CD4-positive, alpha-beta T cell treated with Interleukin-4 for 4 hours (primary cell): ENCODE data around the gene PLXDC1.

ENCODE experiments used
- DNase-seq: peaks from one replicate; pipeline ENCODE4 v3.0.0-alpha.2; 2020

The PLXDC1 gene

DNA sequence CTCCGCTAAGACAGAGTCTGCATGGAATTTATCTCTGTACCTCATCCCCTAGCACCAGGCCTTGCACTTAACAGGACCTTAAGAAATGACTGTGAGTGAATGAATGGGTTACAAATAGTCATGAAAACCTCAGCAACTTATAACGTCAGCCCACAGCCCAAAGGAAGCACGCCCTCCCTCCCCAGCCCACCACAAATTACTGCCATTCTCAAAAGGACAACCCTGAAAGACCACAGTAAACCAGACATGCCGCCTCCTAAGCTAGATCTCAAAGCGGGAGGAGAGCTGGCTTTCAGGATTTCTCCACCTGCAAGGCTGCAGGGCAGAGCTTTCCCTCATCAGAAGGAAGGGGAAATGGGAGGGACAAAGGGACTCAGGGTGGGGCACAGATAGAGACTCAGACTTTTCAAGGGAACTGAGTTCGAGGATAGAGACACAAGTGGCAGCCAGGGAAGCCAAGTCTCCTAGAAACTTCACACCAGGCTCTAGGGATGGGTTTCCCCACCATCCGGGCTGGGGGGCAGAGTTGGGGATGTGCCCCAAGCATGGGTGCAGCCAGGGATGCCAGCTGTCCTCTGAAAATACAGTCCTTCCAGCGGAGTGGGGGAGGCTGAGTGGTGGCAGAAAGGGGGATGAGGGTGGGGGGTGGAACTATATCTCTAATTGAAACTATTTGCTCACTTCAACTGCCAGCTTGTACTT is 56.7 kb downstream of the PLXDC1 start:
- DNase-seq: peak; percentile 42

DNA sequence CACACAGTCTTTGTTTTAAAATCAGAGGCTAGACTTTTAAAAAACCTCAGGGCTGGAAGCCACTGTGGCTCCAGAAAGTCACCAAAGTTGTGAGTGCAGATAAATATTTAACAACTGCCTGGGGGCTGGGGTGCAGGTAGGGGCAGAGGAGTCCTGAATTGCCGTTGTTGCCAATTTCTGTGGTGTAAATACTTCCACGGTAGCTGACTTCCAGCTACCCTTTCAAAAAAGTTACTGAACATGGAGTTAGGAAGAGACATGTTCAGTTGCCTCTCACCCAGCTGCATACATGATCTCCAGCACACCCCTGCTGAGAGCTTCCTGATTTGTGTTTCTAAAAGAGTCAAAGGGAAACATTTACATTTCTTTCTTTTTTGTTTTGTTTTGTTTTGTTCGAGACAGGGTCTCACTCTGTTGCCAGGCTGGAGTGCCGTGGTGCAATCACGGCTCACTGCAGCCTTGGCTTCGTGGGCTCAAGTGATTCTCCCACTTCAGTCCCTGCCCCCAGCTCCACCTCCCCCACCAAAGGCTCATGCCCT is 58.7 kb downstream of the PLXDC1 start:
- no peak for DNase-seq

DNA sequence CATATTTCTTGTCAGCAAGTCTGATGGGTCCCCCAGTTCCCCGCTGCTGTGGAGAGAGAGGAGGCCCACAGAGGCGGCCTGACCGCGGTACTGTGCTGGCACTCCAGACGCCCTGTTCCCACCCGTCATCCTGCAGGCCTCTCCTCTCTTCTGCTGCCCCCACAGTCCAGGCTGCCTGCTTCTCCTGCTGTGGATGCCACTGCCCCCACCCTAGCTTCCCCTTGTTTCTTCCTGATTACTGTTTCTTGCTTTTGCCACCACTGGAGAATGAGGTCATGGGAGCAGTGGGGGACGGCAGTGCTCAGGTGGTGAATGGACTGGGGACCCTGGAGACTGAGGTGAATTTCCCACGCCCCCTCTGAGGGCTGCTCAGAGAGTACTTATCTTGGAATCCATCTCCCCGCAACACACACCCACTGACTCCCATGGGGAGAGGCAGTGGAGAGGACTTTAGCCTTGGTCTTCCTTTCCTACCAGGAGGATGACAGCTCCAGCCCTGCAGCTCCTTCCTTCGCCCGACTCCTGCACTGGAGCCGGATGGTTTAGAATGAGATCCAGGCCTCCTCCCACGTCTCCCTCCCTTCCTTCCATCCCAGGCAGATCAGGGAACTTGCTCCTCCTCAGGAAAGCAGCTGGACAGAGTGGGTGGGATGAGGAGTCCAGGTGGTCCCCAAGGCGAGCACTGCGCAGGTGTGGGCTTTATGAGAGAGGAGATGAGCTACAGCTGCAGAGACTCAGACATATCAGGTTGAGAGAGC is 60.4 kb downstream of the PLXDC1 start:
- DNase-seq: no peak

DNA sequence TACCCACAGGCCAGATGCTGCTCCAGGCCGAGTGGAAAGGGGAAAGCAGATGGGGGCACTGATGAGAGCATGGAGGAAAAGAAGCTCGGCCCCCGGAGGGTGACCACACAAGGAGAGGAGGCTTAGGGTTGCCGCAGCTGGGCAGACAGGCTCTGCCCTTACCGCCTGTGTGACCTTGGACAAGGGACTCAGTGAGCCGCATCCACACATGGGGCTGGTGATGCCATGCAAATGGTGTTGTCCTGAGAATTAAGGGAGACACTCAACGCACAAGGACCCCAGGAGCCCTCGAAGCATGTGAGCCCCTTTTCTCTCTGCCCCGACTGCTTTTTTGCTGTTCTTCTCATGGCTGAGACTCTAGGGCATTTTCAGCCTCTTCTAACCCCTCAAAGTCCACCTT is 61.0 kb downstream of the PLXDC1 start:
- no peak for DNase-seq

DNA sequence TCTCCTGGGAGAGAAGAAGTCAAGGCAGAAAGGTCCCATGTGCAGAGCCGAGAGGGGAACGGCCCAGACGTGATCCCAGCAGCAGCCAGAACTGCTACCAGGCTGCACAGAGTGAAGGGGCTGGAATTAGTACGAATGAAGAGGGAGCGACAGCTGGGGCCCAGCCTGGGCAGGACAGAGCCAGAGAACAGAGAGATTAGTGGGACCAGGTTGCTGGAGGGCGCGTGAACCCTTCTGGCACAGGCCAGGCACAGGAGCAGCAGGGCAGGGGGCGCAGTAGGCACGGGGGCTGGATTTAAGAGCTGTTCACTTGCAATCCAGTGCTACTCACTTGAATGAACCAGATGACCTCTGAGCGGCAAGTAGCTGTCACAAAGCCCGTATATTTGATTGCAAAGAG is 66.9 kb downstream of the PLXDC1 start:
- DNase-seq: no peak

DNA sequence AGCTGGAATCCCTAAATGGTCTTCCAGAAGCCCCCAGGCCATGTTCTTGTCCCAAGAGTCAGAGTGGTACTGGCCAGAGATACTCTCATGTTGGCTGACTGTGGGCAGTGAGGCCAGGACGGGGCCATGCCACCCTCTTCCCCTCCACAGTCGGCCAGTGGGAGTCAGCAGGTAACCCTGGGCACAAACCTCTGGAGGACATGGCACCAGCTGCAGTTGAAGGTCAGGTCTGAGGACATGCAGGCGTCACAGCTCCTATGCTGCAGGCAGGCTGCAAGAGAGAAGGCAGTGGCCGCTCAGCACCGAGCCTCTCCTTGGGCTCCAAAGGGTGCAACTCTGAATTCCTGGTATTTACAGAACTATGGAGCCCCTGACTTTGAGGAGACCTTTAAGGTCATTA is 68.2 kb downstream of the PLXDC1 start:
- no peak for DNase-seq

DNA sequence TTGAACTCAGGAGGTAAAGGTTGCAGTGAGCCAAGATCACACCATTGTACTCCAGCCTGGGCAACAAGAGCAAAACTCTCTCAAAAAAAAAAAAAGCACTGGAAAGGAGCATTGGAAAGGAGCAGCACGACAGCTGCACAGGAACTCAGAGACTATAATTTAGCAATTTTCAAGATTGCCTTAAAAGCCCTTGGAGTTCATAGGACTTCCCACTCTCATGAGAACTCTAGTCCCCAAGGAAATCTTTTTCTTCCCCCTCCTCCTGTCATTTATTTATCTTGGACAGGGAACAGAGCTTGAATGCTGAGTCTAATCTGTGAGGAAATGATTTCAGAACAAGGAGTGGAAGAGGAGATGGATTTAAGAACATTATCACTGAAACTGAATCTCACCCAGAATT is 69.0 kb downstream of the PLXDC1 start:
- no peak for DNase-seq

DNA sequence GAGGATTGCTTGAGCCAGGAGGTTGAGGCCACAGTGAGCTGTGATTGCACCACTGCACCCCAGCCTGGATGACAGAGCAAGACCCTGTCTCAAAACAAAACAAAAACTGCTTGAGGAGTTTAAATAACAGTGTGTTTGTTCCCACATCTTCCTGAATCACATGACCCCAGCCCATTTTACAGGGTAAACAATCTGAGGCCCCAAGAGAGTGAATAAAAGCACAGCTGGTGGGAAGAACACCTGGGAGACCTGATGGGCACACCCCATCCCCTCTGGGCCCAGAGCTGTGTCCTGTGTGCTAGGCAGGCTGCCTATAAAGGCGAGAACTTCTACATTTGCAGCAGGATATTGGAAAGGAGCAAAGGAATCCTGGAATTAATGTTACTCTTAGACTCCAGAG is 69.6 kb downstream of the PLXDC1 start:
- DNase-seq: no peak

DNA sequence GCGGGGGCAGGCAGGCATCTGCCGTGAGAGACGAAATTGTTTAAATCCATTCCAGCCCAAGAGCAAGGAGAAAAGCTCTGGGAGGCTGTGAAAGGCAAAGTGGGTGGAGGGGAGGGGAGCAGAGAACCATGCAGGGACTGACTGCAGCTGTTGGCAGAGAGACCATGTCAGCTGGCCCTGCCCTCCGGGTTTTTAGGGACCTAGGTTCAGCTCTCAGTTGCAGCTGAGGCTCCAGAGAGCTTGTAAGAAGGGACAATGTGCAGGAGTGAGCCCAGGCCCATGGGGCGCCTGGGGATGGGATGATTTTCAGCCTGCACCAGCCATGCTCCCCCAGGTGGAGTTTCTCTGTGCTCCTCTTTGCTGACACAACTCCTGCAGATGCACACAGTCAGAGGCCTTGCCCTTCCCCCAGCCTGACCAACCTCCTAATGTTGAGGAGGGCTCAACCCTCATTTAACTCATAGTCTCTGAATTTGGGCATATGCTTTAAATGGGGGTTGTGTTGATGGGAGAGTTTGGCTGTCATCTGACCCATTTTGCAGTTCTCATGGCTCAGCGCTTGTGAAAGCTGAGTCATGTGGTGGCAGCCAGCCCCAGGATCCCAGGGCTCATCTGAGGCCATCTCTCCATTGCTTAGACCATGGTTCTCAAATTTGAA is 70.9 kb downstream of the PLXDC1 start:
- DNase-seq: no peak

DNA sequence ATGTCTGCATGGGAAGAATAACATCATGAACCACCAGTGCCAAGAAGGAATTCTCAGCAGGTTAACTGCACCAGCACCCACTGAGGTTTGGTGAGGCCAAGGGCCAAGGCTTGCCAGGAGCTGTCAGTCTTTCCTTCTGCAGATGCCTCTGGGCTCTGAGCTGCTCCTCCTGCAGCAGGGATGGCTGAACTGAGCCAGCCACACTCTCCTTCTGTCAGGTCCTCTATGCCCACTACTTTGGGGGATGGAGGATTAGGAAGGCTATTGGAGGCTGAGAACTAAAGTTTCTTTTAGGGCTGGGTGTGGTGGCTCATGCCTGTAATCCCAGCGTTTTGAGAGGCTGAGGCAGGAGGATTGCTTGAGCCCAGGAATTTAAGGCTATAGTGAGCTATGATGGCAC is 71.6 kb downstream of the PLXDC1 start:
- DNase-seq: no peak

DNA sequence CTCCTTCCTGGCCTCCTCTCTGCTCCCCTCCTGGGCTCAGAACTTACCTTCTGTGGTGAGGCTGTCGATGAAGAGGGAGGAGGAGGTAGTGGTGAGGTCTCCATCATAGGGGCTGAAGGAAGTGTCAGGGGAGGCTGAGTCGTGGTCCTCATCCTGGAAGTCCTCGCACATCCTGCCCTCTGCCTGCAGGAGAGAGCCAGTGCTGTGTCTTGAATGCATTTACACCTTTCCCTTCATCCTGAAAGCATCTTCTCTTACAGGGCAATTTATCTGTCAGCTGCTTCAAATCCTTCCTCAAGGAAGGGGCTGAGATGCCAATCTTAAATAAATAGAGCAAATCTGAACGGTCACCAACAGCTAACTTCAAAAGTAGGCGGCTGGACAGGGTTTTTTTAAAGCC is 73.6 kb downstream of the PLXDC1 start:
- DNase-seq: no peak

DNA sequence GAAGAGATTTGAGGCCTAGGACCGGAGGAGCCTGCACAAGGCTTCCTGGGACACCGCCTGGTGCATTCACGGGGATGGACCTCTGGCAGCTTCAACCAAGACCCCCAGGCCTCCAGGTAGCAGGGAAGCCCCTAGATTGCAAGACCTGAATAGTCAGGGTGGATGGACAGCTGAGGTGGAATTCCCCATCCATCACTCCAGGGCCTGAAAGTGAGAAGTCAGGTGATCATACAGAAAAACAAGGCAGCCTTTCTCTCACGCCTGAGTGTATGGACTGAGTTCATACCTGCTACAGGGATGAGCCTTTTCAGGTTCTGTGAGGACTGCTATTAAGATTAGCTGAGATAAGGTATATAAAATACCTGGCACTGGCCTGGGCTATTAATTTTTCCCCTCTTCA is 74.2 kb downstream of the PLXDC1 start:
- DNase-seq: no peak

DNA sequence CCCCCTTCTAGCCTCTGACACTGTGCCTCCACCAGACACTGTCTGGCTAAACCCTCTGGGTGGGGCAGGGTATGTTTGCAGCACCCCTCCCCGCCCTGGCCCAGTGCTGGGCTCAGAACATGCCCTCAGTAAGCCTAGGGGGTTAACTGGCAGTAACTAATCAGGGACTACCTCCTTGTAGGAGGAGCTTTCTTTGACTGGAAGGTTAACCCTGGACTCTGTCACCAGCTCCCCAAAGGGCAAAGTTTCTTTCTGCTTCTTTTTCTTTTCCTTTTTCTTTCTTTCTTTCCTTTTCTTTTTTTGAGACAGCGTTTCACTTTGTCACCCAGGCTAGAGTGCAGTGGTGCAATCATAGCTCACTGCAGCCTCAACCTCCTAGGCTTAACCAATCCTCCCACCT is 76.8 kb downstream of the PLXDC1 start:
- DNase-seq: no peak

DNA sequence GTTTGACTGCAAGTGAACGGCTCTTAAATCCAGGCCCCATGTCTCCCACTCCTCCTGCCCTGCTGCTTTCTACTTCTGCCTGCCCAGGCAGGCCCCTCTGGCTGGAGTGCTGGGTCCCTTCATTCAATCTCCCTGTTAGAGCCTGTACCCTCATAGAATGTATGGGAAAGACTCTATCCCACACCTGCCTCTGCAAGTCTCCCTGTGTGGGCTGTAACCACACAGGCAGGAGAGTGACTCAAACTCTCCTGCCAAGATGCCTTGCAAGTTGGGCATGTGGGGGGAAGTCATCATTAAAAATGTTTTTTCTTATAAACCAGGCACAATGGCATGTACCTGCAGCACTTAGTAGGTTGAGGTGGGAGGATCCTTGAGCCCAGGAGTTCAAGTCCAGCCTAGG is 77.5 kb downstream of the PLXDC1 start:
- DNase-seq: no peak

DNA sequence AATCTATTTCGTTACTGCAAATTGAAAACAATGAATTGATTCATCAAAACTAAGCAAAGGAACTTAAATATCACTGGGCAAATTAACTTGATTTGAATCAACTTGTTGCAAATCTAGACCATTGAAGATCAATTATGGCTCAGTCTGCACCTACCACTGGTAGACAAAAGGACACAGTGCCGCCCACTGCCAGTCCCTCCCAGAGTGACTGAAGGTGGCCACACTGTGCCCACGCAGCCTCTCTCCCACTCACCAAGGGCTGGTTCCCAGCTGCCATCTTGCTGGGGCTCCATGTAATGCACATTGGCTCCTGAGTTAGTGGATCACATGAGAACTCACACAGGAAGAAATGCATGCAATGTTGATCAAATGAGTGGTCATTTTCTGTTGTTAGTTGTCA is 78.1 kb downstream of the PLXDC1 start:
- DNase-seq: no peak

DNA sequence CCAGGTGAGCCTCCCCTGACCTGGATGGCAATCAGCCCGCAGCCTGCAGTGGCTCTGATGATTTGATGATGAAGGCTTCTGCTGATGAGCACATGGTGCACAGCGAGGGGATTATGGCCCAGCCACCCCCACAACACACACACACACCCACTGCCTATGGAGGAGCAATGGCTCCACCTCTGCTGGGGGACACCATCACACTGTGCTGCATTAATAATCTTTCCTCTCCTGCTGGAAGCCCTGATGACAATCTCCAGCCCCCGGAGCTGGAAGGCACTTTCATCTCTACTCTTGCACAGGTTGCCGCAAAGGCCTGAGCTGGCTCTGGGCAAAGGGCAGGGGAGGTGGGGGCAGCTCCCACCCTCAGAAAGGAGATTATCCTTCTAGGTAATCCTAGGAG is 79.9 kb downstream of the PLXDC1 start:
- DNase-seq: no peak

DNA sequence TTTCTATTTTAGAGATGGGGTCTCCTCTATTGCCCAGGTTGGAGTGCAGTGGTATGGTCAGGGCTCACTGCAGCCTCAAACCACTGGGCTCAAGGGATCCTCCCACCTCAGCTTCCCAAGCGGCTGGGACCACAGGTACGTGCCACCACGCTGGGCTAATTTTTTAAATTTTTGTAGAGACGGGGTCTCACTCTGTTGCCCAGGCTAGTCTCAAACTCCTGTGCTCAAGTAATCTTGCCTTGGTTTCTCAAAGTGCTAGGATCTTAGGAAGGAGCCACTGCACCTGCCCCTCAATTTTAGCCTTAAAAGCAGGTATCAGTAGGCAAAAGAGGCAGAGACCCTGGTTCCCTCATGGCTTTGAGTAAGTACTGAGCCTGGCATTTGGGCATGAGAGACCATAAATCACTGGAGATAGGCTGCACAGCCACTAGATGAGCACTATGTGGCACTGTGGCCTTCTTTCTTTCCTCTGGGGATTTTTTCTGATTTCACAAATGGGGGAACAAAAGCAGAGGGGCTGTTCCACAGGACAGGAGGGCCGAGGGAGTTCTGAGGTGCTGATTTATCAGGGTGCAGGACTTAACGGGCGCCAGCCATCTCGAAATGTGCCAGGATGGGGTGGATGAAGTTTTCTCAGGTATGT is 82.2 kb downstream of the PLXDC1 start:
- peak; percentile 57 for DNase-seq

DNA sequence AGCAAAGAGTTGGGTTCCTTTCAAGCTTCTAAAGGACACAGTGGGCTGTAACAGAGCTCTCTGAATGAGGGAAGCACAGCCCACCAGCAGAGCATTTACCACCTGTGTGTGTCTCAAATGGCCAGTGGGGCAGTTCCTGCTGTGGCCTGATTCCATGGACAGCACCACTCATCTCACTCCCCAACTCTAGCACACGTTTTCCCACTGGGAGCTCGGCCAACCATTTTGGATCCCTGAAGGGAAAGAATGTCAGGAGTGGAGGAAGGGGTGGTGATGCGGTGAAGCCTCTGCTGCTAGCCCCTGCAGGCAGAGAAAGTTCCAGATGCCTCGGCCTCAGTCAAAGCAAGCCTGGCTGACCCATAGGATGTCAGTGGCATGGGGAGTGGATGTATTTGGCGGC is 86.6 kb downstream of the PLXDC1 start:
- DNase-seq: no peak

DNA sequence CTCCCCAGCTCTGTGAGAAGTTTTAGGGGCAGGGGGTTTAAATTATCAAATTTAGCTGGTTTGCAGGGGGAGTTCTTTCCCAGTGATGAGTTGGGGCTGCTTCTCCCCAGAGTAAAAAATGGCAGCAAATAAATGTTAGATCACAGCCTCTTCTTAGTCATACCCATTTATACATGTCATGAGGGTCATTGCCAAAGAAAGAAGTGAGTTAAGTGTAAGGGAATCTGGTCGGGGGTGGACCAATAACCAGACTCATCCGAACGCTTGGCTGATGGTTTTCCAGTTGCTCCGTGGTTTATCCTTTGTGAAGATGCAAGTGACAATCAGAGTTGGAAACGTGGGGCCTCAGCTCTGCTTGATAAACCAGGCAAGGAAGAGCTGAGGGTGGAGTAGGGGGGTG is 87.1 kb downstream of the PLXDC1 start:
- no peak for DNase-seq

DNA sequence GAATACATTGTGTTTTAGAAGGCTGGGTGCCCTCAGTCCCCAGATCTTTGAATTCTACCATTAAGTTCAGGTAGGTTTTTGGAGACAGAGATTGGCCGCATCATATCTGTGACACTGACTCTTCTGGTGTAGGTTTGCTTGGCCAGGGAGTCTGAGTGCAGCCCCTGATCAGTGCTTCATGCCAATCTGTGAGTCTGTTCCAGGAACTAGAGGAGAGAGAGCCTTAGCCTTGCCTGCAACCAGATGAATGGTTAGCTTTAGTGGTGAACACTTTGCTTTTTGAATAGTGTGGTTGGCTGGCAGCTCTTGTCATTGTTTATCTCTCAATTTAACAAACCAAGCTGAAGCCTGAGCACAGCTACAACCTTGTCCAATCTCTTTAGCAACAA is 87.8 kb downstream of the PLXDC1 start:
- DNase-seq: no peak

DNA sequence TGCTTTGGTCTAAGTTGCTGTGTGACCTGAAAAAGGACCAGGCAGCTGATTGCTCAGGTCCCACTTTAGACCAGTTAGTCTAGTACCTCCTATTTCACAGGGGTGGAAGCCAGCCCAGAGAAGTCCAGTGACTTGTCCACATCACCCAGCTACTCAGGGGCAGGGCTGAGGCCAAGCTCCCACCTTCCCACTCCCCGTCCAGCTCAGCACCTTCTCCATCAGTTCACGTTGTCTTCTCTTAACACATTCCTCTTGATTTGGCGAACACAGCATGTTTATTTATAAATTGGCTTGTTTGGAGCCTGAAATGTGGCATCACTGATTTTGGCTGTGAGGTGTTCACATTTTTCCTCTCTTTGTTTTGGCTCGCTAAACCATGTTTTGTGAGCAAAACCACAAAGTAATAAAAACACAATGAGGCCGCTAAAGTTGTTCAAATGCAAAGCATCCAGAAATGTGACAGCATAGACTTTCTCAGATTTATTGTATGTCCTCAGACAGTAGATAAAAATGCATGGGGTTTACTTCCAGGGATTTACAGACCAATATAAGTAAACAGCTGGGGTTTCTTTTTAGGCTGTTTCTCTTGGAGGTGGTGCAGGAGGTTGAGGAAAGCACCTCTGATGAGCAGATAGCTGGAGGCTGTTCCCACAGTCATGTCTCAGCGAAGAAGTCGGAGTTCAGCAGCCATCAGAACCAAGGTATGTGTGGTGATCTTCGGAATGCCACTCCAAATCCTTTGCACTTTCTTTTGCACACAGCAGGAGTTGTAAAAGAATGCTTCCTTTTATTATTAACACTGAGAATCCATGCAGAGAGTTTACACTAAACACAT is 88.4 kb downstream of the PLXDC1 start:
- DNase-seq: no peak

DNA sequence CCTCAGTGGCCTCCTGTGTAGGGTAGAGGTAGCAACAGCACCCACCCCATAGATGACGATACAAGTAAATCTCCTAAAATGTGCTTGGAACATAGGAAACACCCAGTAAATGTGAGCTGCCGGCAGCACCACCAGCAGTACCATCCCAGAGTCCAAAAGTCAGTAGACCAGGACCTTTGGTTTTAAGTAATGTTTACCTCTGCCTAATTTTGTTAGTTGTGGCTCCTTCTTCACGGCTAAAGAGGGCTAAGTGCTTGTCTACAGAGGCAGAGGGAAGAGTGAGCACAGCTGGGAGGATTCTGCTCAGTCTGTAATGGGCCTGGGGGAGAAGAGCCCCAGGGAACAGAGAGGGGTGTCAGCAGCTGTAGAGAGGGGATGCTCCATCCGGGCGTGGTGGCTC is 92.9 kb downstream of the PLXDC1 start:
- DNase-seq: no peak
